HG03060 (cell line): Measurements from ENCODE around the gene TNKS1BP1.

Experiments used
- ATAC-seq: cut with Tn5 transposase; IDR thresholded peaks from one replicate; pipeline ENCODE4 v1.9.1; 2021; ENCODE audit warnings: low read depth, moderate number of reproducible peaks; ENCODE audit not compliant: unreplicated experiment

TNKS1BP1 gene

DNA sequence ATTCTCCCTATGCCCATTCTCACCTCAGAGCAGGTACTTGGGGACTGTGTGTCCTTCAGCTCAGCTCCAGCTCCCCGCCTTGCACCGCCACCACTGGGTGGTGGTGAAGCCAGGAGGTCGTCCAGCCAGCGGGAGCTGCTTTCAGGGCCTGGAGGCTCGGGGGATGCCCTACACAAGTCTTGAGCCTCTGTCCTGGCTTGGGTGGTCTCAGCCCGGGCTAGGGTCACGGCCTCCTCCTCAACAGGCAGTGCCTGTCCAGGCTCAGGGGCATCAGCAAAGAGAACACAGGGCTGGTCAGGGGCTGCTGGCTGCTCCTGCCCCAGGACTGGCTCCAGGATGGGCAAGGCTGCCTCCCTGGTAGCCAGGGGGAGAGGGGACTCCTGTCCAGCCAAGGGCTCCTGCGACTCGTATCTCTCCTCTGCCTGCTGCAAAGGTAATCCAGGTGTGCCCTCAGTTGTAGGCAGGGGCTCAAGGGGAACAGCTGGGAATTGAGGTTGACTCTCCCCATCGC lies 12.2 kb downstream of the TNKS1BP1 start:
- no peak for ATAC-seq

DNA sequence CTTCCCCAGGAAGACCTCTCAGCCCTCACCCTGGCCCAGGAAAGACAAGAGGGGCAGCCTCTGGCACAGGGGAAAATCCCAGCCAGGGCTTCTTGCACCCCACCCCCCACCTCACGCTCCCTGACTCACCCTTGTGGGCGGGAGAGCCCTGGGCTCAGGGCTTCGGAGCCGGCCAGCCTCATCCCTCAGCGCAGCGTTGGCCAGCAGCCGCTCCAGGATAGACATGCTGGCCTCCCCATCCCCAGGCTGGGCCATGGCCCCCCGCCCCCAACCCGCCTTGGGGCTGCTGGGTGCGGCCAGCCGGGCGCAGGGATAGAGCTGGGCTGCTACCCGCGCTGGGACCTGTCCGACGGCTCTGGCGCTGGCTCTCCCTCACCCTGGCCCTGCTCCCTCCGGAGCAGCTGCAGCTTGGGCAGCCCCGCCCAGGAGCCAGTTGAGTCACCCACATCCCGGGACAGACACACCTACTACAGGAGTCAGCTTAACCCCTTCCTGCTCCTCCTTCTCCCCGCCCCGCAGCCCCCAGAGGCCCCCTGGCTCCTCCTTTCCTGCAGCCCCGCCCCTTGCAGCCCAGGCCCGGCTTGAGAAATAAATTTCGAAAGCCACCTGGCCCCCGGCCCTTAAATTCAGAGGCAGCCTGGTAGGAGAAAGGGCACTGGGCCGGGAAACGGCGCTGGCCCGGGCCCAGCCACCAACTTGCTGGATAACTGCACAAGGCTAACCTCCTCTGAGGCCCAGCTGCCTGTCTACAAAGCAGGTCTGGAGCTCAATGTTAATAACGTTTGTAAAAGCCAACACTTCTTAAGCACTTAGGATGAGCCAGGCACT lies 13.4 kb downstream of the TNKS1BP1 start:
- ATAC-seq: peak; percentile 92

DNA sequence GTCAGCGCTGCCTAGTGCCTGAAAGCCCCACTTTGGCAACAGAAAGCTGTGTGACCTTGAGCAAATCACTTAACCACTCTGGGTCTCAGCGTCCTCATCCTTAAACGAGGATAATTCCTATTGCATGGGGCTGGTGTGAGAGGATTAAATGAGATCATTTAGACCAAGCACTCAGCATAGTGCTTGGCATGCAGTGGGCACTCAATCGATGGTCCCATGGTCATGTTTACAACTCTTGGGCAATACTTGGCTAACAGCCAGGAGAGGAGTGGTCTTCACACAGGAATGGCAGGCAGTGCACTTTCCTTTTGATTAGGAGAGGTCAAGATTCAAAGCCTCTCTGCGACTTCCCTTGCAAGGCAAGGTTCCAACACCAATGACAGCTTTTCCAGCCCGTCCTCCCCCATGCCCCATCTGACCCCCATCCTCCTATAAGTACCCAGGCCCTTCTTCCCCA lies 14.1 kb downstream of the TNKS1BP1 start:
- ATAC-seq: no peak

DNA sequence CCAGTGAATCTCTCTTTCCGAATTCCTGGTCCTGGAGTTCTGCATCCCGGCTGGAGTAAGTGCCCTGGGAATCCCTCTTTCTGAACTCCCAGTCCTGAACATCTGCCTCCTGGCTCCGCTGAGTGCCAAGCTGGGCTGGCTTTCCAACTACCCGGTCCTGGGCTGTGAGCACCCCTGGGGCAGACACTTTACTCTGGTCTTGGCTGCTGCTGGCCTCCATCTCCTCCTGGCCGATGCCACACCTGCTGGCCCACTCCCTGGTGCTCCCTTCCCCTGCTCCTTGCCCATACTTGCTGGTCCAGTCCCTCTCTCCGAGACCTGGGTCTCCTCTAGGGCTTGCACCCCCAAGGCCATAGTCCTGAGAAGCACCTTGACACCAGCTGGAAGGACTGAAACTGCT lies 14.7 kb downstream of the TNKS1BP1 start:
- no peak for ATAC-seq

DNA sequence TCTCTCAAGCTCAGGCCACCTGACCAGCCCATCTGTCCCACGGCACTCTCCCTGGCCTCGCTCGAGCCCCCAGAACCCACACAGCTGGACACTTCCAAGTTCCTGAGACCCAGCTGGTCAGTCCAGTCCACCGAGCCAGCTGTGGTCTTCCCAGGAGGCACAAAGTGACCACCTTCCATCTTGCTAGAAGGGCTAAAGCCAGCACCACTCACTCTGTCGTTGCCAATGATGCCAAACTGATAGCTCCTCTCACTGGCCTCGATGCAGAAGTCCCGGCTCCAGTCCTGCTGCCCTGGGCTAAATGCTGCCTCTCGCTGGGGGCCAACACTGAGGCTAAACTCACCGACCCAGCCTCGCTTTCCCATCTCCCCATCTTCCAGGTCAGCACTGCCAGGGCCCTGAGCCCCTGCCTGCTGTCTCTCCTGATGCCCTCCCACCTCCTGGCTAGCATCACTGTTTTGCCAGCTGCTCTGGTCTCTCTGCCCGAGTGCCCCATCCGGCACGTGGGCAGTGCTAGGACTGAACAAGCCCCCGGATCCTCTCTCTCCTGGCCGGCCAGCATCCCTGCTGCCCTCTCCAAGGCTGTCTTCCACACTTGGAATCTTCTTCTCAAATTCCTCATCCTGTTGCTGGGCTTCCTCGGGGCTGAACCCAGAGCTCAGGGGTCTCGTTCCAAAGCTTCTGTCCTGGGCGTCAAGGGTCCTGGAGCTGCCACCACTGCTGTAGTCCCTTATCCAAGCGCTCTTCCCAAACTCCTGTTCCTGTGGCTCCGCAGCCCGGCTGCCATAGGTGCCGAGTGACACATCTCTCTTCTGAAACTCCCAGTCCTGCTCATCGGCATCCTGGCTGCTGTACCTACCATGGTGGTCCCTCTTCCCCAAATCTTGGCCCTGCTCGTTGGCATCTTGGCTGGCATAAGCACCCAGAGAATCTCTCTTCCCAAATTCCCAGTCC lies 15.4 kb downstream of the TNKS1BP1 start:
- ATAC-seq: no peak

DNA sequence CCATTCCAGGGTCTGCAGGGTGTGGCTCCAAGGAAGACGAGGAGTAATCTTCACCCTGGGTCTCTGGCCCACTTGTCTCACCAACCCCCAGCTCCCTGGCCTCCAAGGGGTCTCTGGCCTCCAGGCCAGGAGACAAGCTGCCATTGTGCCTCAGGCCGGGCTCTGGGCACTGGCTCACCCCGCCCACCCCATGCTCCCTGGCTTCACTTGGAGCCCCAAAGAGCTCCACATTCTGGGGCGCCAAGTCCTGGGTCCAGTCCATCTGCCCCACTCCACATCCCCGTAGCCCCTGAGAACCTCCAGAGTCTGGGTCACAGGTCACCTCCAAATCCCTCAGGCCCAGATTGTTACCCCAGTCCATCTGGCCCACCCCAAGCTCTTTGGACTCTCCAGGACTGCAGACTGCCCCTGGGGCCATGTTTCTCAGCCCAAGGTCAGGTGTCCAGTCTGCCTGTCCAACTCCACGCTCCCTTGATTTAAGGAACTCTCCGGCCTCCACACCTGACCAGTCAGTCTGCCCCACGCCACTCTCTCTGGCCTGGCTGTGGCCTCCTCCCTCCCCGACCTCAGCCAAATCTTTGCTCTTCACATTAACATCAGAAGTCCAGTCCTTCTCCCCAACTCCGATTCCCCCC lies 16.2 kb downstream of the TNKS1BP1 start:
- no peak for ATAC-seq

DNA sequence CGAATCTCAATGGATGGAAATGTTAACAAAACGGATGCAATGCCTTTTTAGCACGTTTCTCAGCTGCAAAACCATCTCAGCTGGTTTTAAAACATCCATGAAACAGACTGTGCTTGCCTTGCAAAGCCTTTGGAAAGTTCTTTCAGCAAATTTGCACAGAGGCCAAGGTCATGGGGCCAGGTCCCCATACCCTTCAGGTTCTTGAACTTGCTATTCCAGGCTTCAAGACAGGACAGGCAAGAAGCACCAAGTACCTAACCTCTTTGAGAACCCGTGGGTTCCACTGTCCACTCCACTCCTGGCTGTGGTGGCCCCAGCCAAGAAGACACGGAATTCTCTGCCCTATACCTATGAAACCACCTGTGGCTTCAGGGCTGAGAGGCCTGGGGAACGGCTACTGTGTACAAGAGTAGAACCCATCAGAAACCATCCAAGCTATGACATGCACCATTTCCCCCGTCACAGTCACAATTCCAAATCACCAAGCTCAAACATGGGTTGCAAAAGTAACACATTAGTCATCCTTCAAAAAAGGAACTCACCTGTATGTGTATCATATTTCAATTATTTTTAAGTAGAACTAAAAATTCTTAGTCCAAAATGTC lies 17.0 kb downstream of the TNKS1BP1 start:
- no peak for ATAC-seq

DNA sequence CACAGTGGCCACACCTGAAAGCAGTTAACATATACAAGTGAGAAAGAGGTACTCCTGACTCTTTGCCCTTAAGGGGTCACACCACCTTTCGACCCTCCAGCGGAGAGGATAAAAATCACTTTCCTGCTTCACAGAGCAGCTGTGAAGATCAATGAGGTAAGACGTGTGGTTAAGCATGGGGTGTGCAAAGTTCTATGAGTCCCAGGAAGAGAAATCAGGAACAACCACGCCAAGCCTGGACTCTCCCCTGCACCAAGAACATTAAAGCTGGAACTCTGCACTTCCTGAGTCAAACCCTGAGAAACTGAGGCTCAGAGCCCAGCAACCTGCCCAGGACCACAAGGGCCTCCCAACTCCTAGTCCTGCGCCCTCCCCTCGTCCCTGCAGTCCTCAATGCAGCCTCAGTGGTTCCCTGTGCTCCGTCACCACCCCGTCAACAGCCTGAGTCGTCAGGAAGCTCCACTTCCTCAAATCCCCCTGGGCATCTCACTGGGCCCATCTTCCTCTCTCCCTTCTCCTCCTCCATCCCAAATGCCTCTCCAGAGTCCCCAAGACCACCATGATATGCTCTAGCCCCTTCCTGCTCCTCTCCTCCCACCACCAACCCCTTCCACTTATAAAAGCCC lies 17.7 kb downstream of the TNKS1BP1 start:
- ATAC-seq: no peak

DNA sequence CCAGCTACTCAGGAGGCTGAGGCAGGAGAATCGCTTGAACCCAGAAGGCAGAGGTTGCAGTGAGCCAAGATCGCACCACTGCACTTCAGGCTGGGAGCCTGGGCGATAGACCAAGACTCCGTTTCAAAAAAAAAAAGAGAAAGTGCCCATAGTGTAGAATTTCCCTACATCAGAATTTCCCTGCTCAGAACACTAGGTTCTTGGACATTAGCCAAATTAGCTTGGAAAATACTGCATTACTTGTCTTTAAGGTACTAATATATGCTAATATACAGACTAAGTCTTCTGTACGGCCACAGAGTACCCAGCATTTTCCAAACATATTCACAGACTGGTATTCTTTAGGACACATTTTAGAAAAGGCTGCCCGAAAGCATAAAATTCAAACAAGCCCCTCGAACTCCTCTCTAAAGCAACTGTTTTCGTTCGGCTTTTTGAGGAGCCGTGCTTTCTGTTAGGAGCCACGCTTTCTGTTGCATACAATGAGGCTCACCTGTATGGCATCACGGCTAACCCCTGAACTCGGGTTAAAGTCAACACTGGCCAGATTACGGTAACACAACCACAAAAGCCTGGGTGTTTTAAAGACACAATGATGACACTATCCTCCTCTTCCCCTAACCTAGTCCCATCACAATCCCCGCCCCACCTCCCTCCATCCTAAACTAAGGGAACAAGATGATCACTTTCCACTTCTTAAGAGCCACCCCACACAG lies 18.4 kb downstream of the TNKS1BP1 start:
- no peak for ATAC-seq

DNA sequence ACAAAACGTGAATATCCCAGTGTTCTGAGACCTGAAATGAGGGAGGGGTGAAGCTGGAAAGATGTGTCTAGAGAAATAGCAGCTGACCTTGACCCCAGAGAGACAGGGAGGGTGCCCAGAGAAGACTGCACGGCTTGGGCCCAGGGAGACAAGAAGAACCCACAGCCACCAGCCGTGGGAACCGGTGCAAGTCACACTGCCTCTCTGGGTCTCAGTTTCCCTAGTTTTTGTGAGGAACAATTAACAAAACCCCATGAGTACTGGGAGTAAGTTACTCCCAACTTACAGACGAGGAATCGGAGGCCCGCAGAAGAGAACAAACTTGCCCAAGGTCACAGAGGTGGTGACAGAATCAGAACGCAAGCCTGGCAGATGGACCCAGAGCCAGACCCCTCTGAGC lies 19.2 kb downstream of the TNKS1BP1 start:
- no peak for ATAC-seq

DNA sequence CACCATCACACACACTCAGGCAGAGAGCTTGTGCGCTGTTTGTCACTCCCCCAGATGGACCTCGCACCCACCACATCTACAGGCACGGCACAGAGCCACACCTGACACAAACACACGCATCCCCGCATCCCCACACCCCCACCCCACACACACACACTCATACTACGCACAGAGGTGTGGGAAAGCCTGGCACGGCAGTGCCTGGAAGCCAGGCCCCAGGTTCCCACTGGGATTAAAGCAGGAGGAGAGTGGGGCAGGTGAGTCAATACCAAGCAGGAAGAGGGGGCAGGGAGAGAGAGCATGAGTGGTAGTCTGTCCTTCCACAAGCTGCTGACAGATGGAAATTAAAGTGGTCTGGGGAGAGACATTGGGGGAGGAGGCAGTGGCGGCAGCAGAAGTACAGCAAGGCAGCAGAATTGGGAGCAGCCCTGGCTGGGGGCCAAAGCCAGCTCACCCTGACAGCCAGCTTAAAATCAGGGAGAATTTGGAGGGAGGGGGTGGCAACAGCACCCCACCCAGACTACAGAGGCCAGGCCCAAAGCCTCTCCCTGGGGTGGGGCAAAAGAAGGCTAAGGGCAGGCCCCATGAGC lies 20.7 kb downstream of the TNKS1BP1 start:
- no peak for ATAC-seq

DNA sequence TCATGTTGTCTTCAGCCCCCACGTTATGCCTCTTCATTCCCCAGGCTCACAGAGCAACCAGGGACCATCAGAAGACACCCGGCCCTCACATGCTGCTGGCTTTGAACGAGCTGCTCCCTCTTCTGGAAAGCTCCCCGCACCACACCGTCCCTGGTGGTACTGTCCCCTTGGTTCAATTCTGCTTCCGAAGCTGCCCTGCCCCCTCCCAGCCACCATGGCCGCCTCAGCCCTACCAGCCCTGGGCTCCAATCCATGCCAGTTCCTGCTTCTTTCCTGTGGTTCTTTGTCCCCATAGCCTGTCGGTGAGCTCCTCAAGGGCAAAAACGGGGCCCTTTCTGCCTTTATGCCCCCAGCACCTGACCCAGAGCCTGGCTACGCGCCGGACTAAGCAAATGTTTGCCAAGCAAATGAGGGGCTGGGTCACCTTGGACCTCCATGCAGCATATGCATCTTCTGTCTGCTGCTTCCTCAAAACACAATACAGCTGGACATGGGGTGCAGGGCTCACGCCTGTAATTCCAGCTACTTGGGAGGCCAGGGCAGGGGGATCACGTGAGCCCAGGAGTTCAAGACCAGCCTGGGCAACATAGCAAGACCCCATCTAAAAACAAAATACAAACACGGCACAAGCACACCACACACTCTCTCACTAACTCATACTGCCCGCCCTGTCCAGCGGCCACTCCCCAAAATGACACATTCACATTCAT lies 21.3 kb downstream of the TNKS1BP1 start:
- ATAC-seq: no peak

DNA sequence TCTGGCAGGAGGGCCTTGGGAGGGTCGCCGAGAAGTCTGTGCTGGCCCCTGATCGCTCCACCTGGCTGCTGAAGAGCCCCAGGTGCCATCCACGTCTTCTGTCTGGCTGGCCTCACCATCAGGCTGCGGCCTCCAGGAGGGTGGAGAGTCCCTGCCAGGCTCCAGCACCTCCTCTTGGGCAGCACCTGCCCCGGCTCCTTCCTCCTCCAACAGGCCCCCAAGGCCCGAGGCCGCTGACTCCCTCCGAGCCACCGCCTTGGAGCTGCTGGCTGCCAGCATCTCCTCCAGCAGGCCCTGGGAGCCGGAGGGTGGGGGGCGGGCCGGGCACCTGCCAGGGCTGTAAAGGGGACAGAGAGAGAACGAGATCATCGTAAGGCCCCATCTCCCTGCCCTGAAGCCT lies 22.3 kb downstream of the TNKS1BP1 start:
- ATAC-seq: no peak

DNA sequence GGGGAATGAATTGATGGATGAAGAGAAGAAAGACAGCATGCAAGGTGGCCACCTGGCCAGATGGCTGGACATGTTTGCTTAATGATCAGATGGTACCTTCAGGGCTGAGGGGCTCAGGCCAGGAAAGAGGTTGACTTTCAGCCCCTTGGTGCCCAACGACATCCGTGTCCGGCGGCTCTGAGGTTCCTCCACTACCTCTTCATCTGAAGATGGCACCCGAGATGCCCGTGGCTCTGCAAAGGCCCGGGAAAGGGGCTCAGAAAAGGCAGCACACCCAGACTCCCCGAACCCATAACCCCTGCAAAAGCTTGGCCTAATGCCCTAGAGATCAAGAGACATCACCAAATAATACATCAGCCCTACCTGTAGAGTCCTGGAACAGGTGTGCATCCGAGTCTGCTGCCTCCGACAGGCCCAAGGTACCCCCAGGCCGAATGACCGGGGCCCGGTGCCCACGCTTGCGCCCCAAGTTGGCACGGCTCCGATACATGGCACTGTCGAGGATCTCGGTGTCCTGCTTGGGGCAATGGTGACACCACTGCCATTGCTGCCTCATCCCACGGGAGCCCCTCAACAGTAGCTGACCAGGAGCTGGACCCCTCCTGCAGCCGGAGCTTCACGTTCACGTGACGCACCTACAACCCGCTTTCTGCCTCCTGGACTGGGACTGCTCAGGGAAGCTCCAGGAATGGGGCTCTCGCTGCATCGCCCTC lies 22.9 kb downstream of the TNKS1BP1 start:
- no peak for ATAC-seq

DNA sequence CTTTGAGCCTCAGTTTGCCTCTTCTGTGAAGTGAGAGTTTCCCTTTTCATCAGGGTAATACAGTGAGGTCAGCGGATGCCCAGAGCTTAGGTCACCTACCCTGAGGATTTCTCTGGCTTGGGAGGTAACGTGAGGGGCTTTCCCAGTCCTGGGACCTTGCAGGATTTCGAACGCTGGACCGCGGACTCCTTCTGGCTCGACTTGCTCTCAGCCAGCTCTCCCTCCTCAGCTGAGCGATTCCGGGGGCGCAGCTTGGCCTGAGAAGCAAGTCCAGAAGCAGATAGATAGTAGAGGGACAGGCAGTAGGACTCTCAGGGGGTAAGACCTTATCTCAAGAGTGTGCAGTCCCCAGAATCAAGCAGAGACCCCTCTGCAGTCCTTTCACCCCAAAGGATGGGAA lies 24.0 kb downstream of the TNKS1BP1 start:
- no peak for ATAC-seq

DNA sequence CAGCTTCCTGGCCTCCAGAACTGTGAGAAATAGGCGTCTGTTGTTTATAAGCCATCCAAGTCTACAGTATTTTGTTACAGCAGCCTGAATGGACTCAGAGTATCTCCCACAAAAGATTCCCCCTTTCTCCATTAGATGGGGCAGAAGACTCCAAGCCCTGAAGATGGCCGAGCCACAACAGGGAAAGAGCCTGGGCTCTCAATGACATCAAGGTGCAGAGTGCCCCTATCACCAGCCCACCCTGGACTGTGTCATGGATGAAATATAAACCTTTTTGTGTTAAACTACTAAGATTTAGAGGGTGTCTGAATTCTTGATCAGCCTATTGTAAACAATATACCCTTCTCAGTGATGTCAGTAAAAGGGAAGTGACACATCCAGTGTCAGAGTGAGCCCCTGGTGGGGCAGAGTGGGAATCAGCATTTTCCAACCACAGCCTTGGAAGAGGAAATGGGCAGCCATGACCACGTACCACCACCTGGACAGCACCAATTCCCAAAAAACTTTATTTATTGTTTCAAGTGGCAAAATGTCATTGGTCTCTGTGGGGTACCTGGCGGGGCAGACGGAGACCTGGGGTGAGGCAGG lies 25.5 kb downstream of the TNKS1BP1 start:
- ATAC-seq: no peak

DNA sequence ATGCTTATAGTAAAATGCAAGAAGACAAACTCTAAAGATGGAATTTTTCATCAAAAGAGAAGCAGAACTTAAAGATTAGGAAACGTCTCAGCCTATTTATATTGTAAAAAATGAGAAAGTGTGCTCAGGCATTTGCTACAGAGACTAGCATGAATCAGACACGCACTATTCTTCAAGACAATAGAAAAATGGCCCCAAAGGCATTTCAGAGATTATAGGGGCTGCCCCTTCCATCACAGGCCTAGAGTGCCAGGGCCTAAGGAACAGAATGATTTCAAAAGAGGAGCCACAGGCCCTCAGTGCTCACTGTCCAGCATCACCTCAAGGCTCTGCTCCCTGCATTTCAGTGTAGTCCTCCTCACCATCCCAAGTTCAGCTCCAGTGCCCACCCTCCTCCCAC lies 27.5 kb downstream of the TNKS1BP1 start:
- no peak for ATAC-seq
